Mucosa of descending colon (tissue), 3 donors: ENCODE data around the gene DAAM2. TPM values are rescaled to one million over a fixed set of nuclear protein-coding genes. Genes with fewer than 3 reads are reported as not detected.

Experiments
- ATAC-seq: fragments of 200-7000 bp; cut with Tn5 transposase; one replicate; pipeline ENCODE4 v1.9.1; 2020; ENCODE audit warnings: mild to moderate bottlenecking, moderate library complexity
- DNase-seq, 3 donors: peaks; one replicate each; pipeline ENCODE4 v3.0.0-alpha.2; 2020
- H3K36me3 ChIP-seq: fragments of 200-600 bp; one replicate; pipeline ENCODE4 v1.8.0; 2021; ENCODE audit warnings: low read depth, mild to moderate bottlenecking
- H3K4me1 ChIP-seq: fragments of 200-600 bp; one replicate; pipeline ENCODE4 v1.8.0; 2021; ENCODE audit warnings: low read depth, mild to moderate bottlenecking
- H3K4me3 ChIP-seq: fragments of 200-600 bp; one replicate; pipeline ENCODE4 v1.8.0; 2021; ENCODE audit warnings: mild to moderate bottlenecking
- H3K9me3 ChIP-seq: fragments of 200-600 bp; one replicate; pipeline ENCODE4 v1.8.0; 2021; ENCODE audit warnings: mild to moderate bottlenecking
- intact Hi-C, 2 donors: fragments of 100-400 bp; cut with DNase I in 1 of 2; cut with micrococcal nuclease in 1 of 2; formaldehyde crosslinking; loops; one replicate each; pipeline versions ENCODE4 v1.11.0 to v1.11.1; 2022; cut with DNase I, micrococcal nuclease
- total RNA-seq, 3 donors: library from RNA; stranded (reverse); fragmentation: NEBNext Ultra II Directional in 2 of 3; extraction: Animal tissue kit (Norgen Biotek cat#: 25700) in 2 of 3; gene quantifications; one replicate each; pipeline versions ENCODE4 v1.2.1 to v1.2.4, GENCODE V29; 2021 to 2023
- TF ChIP-seq, protein P1 (sequence below): fragments of 200-600 bp; IDR thresholded peaks from one replicate; pipeline ENCODE4 v1.8.0; 2022; ENCODE audit warnings: antibody characterized with exemption, mild to moderate bottlenecking
- donor health status: DM: no; HTN: no; CAD: no; lungs with moderate emphysema.
- donor health status: DM: no; HTN: no; CAD: no.
- donor health status: DM: no; HTN: yes; CAD: no.

DAAM2 gene
- total RNA-seq, 3 donors from 2014 or later: 6.1 to 27.8 (median 9.1) TPM

DNA sequence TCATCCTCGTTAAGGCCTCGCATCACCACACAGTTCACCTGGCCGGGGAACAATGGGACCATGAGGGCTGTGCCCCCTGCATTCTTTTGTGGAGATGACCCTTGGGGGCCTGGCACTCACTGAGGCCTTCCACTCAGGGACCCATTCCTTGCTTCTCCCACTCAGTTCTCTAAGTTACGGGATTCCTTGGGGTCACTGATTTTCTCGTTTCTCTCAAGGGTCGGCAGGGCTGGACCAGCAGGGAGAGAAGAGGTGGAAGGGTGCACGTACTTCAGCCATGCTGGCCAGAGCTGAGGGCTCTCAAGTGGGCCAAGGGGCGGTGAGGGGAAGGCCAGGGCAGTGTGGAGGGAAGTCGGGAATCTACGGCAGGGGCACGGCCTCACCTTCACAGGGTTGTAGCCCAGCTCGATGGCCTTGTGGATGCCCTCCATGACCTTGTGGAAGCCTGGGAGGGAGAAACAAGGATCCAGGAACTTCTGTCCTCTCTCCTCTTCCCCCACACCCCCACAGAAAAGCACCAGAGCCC, 121.3 kb downstream of the DAAM2 start:
- intact Hi-C loops: no loop called here
- DNase-seq (no peak), ATAC-seq (no peak)
- Histone ChIP-seq H3K4me1 (peaks cover 6% of the 10 kb centered on the region), H3K4me3 (no peak overlapping the region), H3K36me3 (no peaks in the 10 kb centered on the region), H3K9me3 (no peaks in the 10 kb centered on the region)
- TF ChIP-seq, protein P1, sequence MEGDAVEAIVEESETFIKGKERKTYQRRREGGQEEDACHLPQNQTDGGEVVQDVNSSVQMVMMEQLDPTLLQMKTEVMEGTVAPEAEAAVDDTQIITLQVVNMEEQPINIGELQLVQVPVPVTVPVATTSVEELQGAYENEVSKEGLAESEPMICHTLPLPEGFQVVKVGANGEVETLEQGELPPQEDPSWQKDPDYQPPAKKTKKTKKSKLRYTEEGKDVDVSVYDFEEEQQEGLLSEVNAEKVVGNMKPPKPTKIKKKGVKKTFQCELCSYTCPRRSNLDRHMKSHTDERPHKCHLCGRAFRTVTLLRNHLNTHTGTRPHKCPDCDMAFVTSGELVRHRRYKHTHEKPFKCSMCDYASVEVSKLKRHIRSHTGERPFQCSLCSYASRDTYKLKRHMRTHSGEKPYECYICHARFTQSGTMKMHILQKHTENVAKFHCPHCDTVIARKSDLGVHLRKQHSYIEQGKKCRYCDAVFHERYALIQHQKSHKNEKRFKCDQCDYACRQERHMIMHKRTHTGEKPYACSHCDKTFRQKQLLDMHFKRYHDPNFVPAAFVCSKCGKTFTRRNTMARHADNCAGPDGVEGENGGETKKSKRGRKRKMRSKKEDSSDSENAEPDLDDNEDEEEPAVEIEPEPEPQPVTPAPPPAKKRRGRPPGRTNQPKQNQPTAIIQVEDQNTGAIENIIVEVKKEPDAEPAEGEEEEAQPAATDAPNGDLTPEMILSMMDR: no peak

DNA sequence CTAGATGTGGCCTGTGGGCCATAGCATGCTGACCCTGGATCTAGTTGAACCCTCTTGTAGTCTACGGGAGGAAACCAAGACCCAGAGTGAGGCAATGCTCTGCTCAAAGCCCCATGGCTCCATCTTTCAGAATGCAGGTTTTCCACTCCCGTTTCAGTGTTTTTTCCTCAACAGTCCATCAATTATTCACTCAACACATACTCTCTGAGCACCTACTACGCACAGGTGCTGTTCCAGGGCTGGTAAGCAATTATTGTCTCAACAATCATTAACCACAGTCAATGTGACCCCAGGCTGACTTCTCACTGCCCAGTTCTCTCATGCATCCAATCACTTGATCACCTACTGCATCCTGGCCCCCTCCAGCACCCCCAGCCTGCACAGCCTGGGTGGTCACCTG, 122.1 kb downstream of the DAAM2 start:
- H3K36me3 ChIP-seq: no peaks in the 10 kb centered on the region
- DNase-seq (no peak), ATAC-seq (no peak)
- peaks cover 12% of the 10 kb centered on the region for H3K4me1 ChIP-seq
- TF ChIP-seq, protein P1: no peak
- H3K9me3 ChIP-seq: no peaks in the 10 kb centered on the region
- intact Hi-C loops: no loop called here
- no peak overlapping the region for H3K4me3 ChIP-seq

DNA sequence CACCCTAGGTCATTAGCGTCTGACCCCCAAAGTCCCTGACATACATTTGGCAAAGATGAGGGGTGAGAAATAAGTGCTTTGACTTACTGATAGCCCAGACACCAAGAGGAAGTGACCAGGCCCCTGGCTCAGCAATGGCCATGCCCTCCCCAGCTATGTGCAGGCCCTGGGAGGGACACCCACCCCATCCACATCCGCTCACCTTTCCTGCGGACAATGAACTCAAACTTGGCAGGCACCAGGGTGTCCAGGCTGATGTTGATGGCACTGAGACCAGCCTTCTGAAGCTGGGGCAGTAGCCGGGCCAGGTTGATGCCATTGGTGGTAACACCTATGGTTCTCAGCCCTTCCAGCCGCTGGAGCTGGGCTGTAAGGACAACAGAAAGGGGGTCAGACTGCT, 123.7 kb downstream of the DAAM2 start:
- no peaks in the 10 kb centered on the region for H3K36me3 ChIP-seq
- peaks cover 24% of the 10 kb centered on the region for H3K4me1 ChIP-seq
- intact Hi-C loops: no loop called here
- DNase-seq (no peak), ATAC-seq (no peak)
- no peak overlapping the region for H3K4me3 ChIP-seq
- TF ChIP-seq, protein P1: no peak
- no peaks in the 10 kb centered on the region for H3K9me3 ChIP-seq

DNA sequence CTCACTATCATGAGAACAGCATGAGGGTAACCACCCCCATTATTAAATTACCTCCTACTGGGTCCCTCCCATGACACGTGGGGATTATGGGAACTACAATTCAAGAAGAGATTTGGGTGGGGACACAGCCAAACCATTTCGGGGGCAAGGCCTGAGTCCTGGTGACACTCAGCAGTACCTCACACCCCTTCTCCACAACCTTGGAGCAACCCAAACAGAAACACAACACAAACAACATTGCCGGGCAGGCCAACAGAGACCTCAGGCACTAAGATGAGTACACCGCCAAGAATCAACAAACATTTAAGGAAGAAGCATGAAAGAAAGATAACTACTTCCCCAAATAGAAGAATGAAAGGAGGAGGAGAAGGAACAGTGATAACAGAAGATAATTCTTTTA, 125.2 kb downstream of the DAAM2 start:
- ATAC-seq: no peak
- TF ChIP-seq, protein P1: no peak
- Histone ChIP-seq H3K36me3 (no peaks in the 10 kb centered on the region), H3K4me1 (peaks cover 28% of the 10 kb centered on the region), H3K4me3 (no peak overlapping the region), H3K9me3 (no peaks in the 10 kb centered on the region)
- DNase-seq: no peak
- intact Hi-C loops: no loop called here

DNA sequence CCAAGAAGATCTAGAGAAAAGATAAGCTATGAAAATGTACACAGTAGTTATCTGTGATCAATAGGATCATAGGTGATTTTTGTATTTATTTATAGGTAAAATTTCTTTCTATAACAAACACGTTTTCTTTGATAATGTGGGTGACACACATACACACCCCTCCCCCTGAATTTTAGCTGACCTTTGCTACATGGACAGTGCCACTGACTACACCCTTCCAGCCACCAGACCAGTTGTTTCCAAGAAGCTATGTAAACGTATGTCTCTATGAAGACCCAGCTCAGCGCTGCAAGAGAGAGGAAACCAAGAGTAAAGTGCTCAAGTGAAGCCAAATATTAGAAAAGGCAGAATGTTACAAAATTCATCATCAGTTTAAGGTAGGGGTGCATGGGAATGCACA, 125.8 kb downstream of the DAAM2 start:
- H3K4me3 ChIP-seq: no peak overlapping the region
- TF ChIP-seq, protein P1: no peak
- H3K9me3 ChIP-seq: no peaks in the 10 kb centered on the region
- peaks cover 28% of the 10 kb centered on the region for H3K4me1 ChIP-seq
- ATAC-seq: peak; percentile 35
- no peaks in the 10 kb centered on the region for H3K36me3 ChIP-seq
- no peak for DNase-seq
- intact Hi-C loops: no loop called here

DNA sequence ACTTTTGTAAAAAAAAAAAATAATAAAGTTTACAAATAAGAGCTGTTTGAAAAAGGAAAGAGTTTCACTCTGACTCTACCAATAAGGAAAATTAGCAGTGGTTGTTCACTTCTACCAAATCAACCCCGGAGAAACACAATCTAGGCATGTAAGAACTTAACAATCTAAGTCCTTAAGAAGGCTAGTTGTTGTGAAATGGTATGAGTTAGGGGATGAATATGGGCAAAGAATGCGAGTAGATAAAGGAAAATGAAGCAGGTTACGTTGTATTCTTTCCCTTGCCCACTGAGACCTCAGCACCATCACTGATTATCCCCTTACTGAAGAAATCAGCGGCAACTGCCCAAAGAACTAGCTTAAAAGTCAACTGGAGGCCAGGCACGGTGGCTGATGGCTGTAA, 126.7 kb downstream of the DAAM2 start:
- Histone ChIP-seq H3K36me3 (no peaks in the 10 kb centered on the region), H3K9me3 (no peaks in the 10 kb centered on the region), H3K4me1 (peaks cover 35% of the 10 kb centered on the region), H3K4me3 (no peak overlapping the region)
- ATAC-seq: no peak
- DNase-seq: no peak
- intact Hi-C loops: no loop called here
- TF ChIP-seq, protein P1: no peak
